Hematopoietic multipotent progenitor cell treated with erythropoietin and hydrocortisone succinate and interleukin-3 and kit ligand, for 17 days (in vitro differentiated cells): ENCODE data around the gene CASKIN2.

Source experiments
- DNase-seq: peaks from one replicate; pipeline ENCODE4 v3.0.0-alpha.2; 2015; ENCODE audit warnings: low spot score

The CASKIN2 gene

DNA sequence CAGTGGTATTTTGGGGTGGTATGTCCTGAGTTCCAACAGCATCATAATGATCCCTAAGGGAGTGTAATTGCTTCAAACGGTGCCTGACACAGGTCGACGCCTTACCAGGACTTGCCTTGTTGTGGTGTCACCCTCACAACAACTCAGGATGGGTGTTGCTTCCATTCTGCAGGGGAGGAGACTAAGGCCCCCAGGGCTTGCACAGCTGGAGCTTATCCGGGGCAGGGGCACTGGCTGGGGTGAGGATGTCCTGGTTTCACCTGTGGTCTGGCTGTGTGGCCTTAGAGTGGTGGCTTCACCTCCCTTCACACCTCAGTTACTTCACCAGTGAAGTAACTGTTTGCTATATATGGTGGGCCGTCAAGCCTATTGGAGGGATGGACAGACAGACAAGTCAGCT is 33.5 kb upstream of the CASKIN2 start:
- no peak for DNase-seq

DNA sequence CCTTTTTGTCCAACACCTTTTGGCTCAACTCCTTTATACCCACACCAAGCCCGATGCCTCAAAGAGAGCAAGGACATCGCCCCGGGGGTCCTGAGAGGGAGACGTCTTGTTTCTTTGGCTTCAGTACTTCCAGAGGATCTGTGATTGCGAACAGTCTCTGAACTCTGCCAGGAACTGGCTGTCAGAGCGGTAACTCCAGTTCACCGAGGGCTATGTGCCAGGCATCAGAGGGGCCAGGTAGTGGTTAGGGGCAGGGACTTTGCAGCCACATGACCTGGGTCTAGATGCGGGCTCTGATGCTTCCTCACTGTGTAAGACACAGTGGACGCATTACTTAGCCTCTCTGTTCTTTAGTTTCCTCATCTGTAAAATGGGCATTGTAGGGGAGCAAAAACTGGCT is 31.8 kb upstream of the CASKIN2 start:
- no peak for DNase-seq

- no peak for DNase-seq
These were observed 30.8 kb upstream of the CASKIN2 start for GRCh38 chr17:75546181-75546580.

- no peak for DNase-seq
These were observed 28.9 kb upstream of the CASKIN2 start for GRCh38 chr17:75544250-75544649.

GRCh38 chr17:75542728-75543336 is 27.5 kb upstream of the CASKIN2 start:
- no peak for DNase-seq

GRCh38 chr17:75542229-75542628 is 26.9 kb upstream of the CASKIN2 start:
- DNase-seq = no peak

DNA sequence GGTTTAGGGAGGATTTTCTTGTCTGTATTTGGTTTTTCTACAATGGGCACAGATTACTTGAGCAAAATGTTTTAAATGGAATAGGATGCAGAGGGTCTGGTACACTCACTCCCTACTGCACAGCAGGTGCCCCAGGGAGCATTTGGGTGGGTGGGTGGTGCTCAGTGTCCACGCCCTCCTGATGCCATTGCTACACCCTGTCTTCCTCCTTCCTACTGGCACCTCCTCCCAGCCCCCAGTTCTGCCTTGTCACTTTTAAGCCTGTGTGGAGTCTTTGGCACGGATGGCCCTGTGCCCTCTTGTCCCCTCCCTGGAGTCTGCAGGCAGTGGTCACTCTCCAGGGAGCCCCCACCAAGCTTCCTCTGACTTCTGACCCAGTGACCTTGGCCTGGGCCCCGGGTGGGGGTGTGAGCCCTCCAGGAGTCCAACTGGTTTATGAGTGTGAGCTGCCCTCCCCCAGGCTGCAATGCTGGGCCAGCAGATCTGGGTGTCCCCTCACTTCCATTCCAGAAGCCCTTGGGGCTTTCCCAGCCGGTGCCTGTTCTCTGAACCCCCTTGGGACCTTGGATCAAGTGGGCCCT is 25.7 kb upstream of the CASKIN2 start:
- no peak for DNase-seq

- no peak for DNase-seq
These were observed 24.8 kb upstream of the CASKIN2 start for GRCh38 chr17:75539967-75540729.

- DNase-seq = no peak
These were observed 21.0 kb upstream of the CASKIN2 start for GRCh38 chr17:75536366-75536765.

DNA sequence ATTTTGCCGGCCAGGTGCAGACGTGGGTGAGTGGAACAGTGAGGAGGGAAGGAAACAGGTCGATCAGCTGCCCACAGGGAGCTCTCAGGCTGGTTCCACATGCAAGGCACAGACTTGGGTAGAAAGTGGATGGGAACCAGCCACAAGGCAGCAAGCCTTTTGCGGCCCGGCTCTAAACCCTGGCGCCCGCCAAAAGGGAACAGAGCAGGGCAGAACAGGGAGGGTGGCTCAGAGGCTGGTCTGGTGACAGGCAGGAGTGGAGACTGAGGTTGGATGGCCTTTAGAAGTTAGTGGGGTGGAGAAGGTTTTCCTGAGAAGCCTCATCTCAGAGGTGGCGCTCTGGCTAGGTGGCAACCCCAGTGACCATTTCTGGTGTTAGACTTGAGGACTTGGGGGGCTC is 20.5 kb upstream of the CASKIN2 start:
- DNase-seq = no peak

- peak; percentile 18 for DNase-seq
These were observed 19.8 kb upstream of the CASKIN2 start for GRCh38 chr17:75535119-75535537.

DNA sequence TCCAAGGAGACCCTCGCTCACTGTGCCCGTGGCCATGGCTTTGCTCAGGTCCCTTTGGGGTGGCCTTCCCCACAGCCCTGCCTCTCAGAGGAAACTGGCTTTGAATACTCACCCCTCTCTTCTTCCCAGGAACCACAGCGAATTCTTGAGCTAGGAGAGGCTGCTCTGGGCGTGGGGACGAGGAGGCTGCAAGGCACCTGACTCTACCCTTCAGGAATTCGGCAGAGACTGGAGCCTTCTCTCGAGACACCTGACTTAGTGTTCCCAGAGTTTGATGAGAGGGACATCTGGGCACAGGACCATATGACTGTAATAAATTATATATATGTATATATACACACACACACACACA is 16.4 kb upstream of the CASKIN2 start:
- DNase-seq = no peak

- no peak for DNase-seq
These were observed 15.7 kb upstream of the CASKIN2 start for GRCh38 chr17:75530837-75531720.

- no peak for DNase-seq
These were observed 11.4 kb upstream of the CASKIN2 start for GRCh38 chr17:75526555-75527270.

DNA sequence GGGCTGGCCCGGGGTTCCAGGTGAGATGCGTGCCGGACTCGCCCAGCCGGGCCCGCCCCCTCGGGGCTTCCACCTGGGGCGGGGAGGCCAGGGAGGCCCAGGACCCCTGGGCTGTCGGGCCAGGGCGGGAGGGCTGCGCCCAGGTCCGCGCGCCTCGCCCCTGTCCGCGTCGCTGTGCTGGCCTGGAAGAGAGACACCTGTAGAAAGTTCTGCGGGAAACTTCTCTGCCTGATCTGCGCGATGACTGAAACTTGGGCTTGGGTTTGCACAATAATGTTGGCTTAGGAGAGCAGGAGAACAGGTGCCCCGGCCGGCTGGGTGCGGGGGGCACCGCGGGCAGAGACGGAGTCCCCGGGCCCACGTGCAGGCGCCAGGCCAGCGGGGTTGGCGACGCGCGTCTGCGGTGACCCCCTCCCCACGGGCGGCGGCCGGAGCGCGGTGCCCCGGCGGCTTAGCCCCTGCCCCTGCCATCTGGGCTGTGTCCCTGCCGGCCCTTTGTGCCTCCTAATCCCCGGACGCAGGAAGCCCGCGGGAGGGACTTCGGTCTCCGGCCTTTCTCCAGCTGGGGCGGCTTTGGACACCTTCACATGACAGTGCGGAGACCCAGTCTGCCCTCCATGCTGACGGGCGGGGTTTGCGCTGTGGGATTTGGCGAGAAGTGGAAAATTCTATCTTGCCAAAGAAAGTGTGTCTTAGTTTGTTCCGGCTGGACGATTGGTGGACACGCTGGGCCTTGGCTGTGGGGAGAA is 10.6 kb upstream of the CASKIN2 start:
- no peak for DNase-seq

DNA sequence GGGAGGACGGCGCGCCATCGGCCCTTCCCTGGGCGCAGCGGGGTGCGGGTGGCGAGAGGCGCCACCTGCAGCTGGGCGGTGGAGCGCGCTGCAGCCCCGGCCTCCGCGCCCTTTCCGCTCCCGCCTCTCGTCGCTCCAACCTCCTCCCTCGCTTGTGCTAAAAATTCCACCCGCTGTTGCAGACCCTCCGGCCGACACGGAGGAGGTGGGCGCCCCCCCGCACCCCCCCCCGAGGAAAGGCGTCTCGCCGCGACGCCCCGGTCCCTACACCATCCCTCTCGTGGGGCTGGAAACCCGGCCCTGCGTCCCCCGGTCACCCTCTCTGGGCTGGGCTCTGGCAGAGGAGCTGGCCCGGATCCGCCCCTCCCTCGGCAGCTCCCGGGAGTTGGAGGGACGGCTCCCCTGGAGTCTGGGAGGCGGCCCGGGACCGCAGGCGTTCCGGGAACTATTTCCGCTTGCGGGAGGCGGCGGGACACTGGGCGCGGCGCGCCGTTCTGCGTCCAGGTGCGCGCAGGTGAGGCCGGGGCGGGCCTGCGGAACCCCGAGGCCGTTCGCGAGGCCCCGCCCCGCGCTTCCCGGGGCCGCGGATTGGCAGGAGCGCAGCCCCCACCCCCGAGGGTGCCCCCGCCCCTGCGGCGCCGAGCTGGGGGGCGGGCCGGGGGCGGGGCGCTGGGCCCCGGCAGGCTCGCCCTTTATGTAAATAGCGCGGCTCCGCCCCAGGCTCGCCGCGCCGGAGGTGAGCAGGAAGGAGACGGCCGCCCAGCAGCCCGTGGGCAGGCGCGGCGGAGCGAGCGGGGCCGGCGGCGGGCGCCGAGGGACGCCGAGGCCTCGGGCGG is 9.9 kb upstream of the CASKIN2 start, which contains the start of gene LLGL2:
Gene LLGL2, plus strand, starts transcription at position 728 of the 836 bp plus-strand sequence. CDS start 17,730 bp downstream, outside the sequence.
- DNase-seq = peak; percentile 73

GRCh38 chr17:75524269-75524969 is 9.1 kb upstream of the CASKIN2 start:
- DNase-seq = no peak

DNA sequence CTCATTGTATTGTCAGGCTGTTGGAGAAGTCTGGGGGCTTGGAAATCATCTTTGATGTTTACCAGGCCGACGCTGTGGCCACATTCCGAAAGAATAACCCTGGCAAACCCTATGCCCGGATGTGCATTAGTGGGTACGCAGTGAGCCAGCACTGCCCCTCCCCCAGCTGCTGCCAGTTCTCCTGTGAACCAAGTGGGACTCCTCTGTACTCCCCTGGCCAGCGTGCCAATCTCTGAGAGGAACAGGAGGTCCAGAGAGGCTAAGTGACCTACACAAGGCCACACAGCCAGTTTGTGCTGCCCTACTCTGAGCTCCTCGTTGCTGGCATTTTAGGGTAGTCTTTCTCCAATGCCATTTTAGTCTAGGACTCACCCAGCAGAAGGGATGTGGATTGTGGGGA is 8.3 kb upstream of the CASKIN2 start:
- no peak for DNase-seq

GRCh38 chr17:75521951-75522727 is 6.8 kb upstream of the CASKIN2 start:
- no peak for DNase-seq
